ENCODE measurements around the gene AP2A2.

Gene AP2A2

DNA sequence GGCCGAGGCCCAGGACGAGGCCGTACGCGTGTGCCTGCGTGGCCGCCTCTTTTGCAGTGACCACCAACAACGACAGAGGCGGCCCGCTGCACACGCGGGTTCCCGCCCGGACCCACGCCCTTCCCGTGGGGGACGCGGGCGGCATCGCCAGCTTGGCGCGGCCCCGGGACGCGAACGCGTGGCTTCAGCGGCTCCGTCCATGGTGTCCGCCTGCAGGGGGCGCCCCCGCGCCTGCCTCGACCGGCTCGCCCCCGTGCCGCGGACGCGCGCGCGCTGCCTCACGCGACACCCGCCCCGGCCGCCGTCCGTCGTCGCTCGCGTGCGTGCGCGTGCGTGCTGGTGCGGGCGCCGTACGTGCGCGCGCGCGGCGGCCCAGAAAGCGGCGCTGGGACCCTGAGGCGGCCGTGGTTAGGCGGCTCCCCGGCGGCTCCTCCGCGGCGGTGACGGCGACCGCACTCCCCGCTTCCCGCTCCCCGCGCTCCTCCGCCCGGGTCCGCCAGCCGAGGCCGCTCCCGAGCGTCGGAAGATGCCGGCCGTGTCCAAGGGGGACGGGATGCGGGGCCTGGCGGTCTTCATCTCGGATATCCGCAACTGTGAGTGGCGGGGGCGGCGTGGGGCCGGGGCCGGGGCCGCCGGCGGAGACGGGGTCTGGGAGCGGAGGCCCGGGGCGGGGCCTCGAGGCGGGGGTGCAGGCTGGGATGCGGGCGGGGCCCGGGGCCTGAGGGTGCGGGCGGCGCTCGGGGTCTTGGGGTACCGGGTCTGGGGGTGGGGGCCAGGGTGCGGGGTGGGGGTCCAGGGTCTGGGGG is at the start of gene AP2A2:
TSS of gene AP2A2 (plus strand) at position 375 of the 806 bp plus-strand sequence. CDS start at position 527, 152 bp downstream.
- DNase-seq (ENCODE audit: low read depth, low spot score) = peak; percentile 98

DNA sequence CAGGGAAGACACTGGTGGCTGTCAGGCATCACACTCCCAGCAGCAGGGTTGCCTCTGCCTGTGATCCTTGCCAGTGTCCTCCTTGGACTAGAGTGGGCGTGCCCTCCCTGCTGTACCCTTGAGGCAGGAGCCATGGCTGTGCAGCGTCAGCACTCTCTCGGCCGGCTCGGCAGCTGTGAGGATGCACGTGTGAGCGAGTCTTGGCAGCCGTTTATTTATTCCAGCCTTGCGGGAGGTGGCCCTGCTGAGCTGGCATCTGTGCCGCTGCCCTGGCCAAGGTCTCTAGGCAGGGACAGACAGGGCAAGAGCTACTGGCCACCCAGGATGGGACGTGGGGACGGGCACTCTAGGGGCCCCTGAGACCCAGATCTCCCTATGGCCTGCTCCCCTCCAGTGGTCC is 49.1 kb upstream of the AP2A2 start:
- no peak for DNase-seq (ENCODE audit: low read depth, low spot score)

DNA sequence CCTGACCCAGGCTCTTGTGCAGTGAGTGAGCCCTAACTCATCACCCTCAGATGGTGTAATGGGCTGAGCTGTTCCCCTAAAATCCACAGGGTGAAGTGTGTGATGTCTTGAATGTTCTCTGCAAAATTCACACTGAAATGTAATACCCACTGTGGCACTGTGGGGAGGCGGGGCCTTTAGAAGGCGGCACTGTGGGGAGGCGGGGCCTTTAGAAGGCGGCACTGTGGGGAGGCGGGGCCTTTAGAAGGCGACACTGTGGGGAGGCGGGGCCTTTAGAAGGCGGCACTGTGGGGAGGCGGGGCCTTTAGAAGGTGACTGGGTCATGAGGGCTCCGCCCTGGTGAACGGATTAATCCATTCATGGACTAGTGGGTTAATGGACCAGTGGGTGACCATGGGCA is 48.1 kb upstream of the AP2A2 start:
- DNase-seq (ENCODE audit: low read depth, low spot score) = no peak

DNA sequence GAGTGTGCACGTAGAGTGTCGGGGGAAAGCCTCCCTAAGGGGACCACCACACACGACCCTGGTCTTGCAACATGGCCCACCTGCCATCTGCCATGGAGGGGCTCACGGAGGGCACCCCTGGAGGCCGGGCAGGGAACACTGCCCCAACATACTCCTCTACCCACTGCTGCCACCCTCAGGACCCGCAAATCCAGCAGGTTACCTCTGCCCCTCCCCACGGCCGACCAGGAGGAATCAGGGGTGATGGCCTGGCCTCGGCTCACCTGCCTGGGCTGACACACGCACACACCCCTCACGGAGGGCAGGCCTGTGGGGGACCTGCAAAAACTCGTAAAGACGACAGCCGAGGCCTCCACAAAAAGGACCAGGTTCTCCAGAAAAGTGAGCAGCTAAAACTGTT is 45.2 kb upstream of the AP2A2 start:
- DNase-seq (ENCODE audit: low read depth, low spot score) = no peak

DNA sequence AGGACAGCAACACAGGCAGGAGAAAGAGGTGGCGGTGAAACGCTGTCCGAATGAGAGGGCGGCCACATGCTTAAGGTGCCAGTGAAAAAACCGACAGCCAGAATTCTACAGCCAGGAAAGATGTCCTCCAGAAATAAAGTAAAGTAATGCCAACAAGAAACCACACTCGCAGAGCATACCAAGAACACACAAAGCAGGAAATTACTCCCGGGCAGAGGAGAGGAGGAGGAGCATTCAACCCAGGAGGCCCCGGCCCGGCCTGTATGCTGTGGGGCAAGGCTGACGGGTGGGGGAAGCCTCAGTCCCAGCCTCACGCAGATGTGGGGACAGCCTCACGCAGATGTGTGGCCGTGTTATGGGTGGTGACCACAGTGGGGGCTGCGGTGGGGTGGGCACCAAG is 43.1 kb upstream of the AP2A2 start:
- DNase-seq (ENCODE audit: low read depth, low spot score) = peak; percentile 36

DNA sequence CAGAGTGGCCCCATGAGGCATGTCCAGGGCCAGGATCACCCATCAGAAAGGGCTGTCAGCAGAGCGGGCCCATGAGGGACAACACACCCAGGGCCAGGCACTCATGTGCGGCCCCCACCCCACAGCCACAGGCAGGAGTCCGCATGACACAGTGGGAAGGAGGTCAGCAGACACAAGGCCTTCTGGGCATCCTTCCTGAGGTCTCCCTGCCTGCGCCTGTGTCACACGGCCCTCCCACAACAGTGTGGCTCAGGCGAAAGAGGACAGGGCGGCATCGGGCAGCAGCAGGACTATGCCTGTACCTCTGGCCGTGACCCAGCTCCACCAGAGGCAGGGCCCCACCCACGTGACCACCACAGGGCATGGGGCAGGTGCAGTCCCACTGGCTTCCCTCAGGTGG is 42.1 kb upstream of the AP2A2 start:
- no peak for DNase-seq (ENCODE audit: low read depth, low spot score)

DNA sequence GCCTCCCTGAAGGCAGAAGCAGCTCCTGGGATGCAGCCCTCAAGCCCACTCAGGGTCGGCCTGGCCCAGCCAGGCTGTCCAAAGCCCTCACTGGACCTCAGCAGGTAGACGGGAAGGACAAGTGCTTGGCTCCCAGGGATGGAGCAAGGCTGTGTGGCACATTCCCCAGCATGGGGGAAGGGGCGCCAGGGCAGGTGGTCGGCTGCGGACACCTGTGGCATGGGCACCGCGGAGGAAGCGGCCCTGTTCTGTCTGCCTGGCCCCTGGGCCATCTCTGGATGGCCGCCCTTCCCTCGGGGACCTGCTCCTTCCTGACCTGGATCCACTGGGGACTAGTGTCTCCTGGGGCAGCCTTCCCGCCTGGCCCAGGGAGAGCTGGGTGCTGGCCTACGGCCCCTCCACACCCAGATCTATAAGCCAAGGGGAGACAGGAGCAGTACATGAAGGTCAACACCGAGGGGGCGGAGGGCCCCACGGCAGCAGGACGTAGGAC is 41.0 kb upstream of the AP2A2 start:
- no peak for DNase-seq (ENCODE audit: low read depth, low spot score)

DNA sequence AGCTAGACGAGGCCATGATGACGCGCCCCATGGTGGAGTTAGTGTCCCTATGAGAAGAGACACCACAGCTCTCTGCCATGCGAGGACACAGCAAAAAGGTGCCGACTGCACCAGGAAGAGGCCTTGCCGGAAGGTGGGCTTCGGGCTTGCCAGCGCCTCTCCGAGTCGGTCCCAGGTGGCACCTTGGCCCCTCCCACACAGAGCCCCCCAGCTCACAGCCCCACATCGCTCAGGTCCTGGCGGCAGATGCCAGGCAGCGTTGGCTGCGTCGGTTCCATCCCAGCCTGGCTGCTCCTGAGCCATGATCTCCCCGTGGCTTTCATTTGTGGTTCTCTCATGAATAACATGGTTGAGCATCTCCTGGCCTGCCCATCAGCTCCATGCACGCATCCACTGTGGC is 39.1 kb upstream of the AP2A2 start:
- no peak for DNase-seq (ENCODE audit: low read depth, low spot score)

DNA sequence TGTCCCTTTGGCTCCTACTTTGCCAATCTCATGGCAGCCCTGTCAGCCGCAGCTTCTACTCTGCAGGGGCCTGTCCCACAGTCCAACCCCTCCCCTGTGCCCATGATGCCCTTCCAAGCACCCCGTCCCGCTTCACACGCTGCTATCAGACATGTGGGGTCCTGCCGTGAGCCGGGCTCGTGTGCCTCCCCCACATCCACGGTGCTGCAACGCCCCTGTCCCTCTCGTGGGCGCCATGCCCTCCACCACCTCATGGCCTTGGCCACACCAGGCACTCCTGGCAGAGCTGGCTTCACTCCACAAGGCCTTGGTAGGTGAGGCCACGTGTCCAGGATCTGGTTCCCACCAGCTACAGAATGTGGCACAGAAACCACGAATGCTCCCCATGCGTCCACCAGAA is 38.1 kb upstream of the AP2A2 start:
- DNase-seq (ENCODE audit: low read depth, low spot score) = no peak

DNA sequence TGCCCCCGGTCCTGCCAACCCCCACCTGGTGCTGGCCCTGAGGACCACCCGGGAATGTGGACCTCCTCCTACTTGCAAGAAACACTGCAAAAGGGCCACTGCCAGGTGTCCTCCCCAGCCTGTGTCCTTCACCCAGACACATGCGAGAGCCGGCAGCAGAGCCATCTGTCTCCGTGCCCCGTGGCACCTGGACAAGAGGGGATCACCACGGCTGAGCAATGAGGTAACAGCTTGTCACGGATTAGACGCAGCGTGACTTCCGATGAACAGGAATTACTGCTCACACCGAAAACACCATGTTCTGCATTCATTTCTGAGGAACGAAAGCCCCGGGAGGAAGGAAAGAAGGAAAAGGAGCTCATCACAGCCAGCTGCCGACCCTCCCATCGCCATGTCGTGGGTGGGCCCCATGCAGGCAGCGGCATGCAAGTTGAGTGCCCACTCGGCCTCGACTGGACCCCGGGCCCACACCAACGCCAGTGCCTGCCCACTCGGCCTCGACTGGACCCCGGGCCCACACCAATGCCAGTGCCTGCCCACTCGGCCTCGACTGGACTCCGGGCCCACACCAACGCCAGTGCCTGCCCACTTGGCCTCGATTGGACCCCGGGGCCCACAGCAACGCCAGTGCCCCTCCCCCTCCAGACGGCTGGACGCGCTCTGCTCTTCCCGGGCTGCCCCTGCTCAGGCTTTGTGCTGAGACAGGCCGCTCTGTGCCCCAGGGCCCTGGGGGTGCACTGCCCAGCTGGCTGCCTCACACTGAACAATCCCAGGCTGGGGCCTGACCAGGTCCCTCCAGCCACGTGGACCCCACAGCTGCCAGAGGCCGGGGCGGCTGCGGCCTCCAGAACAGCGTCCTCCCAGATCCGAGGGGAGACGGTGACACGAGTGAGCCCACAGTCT is 37.1 kb upstream of the AP2A2 start:
- no peak for DNase-seq (ENCODE audit: low read depth, low spot score)

DNA sequence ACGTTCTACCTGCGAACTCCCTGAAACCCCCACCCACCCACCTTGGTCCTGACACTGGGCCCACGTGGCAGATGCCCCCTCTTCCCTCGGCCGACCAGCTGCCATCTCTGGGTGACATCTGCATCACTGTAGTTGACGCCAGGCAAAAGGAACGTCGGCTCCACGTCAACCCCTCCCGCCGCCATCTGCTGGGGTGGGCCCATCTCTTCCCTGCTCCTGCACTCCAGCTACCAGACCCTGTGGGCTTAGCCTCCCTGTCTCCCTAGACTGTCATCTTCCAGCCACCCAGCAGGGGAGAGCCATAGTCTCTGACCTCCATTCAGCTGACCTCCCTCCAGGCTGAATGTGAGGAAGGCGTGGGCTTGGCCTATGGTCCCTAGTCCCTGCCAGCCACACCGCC is 36.4 kb upstream of the AP2A2 start:
- no peak for DNase-seq (ENCODE audit: low read depth, low spot score)

DNA sequence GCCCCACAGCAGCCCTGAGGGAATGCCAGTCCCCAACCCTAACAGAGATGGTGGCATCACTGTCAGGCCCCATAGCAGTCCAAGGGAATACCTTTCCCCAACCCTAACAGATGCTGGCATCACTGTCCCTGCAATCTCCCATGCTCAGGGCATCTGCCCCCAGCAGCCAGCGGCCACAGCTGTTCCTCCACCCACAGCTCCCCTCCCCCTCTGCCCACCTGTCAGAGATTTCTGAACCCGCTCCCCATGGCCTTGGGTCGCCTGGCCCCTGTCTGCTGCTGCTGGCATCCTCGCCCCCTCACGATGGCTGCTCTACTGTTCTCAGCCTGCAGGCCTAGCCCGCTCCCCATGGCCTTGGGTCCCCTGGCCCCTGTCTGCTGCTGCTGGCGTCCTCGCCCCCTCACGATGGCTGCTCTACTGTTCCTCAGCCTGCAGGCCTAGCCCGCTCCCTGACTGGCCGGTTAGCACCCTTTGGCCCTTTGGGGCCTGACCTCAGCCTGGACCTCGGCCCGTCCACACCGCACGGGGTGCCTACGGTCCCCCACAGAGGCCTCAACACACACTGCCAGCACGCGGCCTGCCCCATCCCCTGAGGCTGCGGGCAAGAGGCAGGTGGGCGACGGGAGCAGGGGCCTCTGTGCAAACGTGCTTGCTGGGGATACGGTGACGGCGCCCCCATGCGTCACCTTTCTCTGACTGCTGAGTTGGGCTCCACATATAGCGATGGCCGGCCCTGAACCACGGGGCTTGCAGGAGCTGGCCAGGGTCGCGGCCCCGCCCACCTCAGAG is 35.8 kb upstream of the AP2A2 start:
- no peak for DNase-seq (ENCODE audit: low read depth, low spot score)

DNA sequence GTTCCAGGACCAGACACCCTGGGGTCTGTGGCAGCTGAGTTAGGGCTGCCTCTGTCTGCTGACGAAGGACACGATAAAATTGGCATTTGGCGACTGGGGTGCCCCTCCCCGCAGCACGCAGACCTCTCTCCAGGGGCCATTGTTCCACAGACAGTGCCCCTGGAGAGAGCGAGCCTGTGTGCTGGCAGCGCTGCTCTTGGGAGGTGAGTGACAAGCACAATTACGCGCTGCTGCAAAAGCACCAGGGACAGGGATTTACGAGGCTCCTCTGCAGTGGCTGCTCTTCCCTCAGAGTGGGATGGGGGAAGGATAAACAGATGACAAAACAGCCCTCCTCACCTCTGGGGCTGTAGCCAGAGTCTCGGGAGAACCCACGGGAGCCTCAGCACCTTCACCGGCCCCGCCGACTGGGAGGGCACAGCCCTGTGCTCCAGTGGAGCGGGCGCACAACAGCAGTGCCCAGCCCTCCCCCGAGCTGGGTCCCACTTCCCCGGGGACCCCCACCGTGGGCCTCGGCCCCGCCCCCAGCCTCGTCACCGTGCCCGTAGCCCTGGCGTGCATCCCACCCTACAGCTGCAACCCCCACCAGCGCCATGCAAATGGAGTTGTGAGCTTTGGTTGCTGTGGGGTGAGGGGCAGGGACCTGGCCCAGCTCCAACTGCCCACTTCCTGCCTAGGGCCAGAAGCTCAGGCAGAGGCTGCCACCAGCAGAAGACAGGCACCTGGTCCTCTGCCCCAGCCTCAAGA is 34.7 kb upstream of the AP2A2 start:
- DNase-seq (ENCODE audit: low read depth, low spot score) = peak; percentile 26

DNA sequence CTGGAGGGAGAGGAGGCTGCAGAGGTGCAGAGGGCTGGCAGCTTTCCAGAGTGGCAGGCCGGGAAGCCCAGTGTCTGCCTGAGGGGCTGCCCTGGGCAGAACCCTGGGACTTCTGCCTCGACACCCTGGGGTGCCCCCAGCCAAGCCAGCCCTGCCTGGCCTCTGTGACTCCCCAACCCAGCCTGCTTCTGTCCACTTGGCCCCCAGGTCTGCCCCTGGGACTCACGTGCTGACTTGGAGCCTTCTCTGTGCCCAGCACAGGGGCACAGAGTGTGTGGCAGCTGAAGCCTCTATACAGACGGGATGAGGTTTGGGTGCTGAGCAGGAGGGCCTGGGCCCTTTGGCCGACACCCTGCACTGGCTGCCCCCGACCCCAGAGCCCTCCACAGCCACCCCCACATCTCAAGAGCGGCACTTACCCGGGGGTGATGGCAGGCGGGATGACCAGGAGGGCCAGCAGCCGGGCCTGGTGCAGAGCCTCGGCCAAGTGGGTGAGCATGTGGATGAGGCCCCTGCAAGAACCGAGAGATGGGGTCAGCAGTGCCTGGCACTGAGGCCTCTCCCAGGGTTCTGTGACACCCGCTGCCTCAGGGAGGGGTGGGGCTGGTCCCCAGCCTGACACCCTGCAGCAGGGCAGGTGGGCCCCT is 32.5 kb upstream of the AP2A2 start:
- DNase-seq (ENCODE audit: low read depth, low spot score) = no peak

DNA sequence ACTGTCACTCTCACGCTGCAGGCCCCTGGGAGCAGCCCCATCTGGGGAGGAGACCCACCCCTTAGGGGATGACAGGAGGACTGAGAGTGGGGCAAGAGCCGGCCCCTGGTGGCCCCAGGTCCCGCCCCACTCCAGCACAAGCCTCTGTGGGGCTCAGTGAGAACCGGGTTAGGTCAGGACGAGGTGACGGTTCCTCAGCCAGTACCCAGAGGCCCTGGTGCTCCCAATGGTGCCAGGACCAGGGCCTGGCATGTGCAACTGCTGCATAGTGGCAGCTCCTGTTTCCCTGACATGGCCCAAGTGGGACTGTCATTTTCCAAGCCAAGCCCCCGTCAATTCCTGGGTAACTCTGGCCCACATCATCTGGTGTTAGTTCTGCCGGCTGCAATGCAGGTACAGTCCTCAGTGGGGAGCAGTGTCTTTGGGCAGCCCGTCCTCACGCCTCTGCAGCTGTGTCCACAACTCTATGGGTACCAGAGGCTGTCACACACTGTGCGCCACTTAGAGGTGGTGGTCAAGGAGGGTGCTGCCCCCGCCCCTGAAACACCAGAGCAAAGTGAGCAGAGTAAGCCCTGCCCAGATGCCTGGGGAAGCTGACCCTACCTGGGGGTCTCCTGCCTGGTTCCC is 31.0 kb upstream of the AP2A2 start:
- DNase-seq (ENCODE audit: low read depth, low spot score) = no peak

DNA sequence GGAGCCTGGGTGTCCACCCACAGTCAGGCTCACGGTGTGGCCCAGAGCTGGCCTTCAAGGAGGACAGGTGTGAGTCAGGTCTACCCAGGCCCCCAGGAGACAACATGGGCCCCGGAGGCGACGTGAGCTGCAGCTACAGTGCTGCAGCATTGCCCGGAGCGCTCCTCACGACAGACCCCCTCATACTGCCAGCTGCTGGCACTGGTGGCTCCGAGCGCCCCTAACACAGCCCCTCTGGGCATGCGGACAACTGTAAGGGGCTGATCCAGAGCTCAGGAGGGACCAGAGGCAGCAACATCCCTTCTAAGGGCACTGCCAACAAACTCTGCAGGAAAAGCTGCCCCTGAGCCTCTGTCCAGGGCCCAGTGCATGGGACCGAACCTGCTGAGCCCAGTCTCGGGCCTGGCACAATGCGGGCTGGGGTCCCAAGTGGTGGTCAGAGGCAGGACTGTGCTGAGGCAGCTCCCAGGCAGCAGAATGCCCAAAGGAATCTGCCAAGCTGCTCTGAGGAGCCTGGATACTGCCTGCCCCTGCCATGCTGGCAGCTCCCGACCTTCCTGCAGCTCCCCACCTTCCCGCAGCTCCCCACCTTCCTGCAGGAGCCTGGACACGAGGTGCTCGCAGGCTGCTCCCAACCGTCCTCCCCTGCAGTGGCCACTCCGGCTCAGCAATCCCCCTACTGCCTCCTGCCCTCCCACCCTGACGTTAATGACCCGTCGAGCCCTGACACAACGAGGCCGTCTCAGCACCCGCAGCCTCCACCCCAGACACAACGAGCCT is 30.1 kb upstream of the AP2A2 start:
- no peak for DNase-seq (ENCODE audit: low read depth, low spot score)

DNA sequence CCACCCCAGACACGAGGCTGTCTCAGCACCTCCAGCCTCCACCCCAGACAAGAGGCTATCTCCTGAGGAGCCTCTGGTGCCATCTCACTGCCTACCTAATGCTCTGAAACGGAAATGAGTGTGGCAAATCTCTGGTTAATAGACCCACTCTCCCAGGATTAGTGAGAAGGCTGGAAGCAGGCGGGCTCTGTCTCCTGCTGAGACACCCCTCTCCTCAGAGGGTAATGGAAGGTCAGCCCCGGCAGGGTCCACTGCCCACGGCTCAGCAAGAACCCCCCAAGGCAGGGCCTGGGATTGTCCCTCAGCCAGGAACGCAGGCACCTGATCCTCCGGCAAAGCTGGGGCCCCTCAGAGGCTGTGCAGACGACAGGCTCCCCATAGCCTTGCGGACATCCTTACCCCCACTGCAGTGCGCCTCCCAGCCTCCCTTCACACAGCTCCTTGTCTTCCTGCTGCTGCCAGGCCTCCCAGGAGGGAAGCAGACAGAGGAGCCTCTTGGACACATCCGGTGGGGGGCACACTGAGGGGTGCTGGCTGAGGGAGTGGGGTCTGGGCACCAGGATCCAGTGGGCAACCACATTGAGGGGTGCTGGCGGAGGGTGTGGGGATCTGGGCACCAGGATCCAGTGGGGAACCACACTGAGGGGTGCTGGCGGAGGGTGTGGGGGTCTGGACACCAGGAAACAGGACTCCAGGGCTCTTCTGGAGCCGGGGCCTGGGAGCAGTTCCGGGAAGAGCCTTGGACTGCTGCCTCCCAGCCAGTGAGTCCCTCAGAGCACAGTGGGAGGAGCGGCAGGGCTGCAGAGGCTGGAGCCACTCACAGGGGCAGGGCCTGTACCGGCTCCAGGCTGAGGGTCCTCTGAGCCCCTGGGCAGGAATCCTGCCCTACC is 28.2 kb upstream of the AP2A2 start:
- DNase-seq (ENCODE audit: low read depth, low spot score) = no peak

DNA sequence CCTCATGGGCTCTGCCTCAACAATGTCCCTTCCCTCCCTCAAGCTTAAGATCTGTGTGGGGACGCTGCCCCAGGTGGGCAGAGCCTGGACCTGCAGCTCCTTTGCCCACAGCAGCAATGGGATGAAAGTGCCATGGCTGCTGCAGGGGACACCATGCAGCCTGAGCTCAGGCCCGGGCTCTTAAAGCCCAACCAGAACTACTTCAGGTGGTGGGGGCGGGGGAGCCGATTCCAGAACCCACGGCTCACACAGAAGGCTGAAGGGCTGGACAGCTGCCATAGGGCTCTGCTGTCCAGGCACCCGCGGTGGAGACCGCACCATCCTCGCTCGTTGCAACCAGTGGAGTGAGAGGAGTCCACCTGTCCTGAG is 27.5 kb upstream of the AP2A2 start:
- peak; percentile 63 for DNase-seq (ENCODE audit: low read depth, low spot score)
